Measurements from ENCODE around the gene PCDHGB7. TPM values are rescaled to one million over a fixed set of nuclear protein-coding genes. Genes with fewer than 3 reads are reported as not detected.
A peak's percentile ranks its signal among the peaks of the same experiment; 100 is the strongest.

PCDHGB7 gene
- total RNA-seq, 1 experiment from 2014 or later: 4.0 TPM

- Histone ChIP-seq H3K27me3 (replicated peaks; ENCODE audit: insufficient read depth, low read depth, low read length, poor library complexity) (no peaks in the 10 kb centered on the region), H3K27ac (ENCODE audit: low read depth, low read length, poor library complexity, severe bottlenecking) (no peak overlapping the region), H3K36me3 (ENCODE audit: insufficient read depth, low read length, poor library complexity, severe bottlenecking) (peaks cover 31% of the 10 kb centered on the region), H3K9me3 (ENCODE audit: low read depth, low read length, poor library complexity, severe bottlenecking) (peaks cover 54% of the 10 kb centered on the region), H3K4me1 (ENCODE audit: insufficient read depth, low read length, poor library complexity, severe bottlenecking) (no peaks in the 10 kb centered on the region), H3K4me3 (ENCODE audit: low read depth, low read length, poor library complexity, severe bottlenecking) (no peak overlapping the region)
- no peak for TF ChIP-seq EZH2 (IDR thresholded peaks at IDR 0.05; ENCODE audit: borderline replicate concordance, low read depth, low read length, poor library complexity, severe bottlenecking)
- TF ChIP-seq, protein P1, sequence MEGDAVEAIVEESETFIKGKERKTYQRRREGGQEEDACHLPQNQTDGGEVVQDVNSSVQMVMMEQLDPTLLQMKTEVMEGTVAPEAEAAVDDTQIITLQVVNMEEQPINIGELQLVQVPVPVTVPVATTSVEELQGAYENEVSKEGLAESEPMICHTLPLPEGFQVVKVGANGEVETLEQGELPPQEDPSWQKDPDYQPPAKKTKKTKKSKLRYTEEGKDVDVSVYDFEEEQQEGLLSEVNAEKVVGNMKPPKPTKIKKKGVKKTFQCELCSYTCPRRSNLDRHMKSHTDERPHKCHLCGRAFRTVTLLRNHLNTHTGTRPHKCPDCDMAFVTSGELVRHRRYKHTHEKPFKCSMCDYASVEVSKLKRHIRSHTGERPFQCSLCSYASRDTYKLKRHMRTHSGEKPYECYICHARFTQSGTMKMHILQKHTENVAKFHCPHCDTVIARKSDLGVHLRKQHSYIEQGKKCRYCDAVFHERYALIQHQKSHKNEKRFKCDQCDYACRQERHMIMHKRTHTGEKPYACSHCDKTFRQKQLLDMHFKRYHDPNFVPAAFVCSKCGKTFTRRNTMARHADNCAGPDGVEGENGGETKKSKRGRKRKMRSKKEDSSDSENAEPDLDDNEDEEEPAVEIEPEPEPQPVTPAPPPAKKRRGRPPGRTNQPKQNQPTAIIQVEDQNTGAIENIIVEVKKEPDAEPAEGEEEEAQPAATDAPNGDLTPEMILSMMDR (conservative IDR thresholded peaks at IDR 0.05; ENCODE audit: low read depth, low read length): no peak
- ChIA-PET CTCF (interaction anchor here (1.5 kb wide), 2 partner anchors 159 to 175 kb away, joined by 5 to 7 read pairs; partner anchors contain the start of gene PCDHB14), POLR2A (ENCODE audit: low non-redundant PET) (no interaction called here)
- no peak for DNase-seq (ENCODE audit: low spot score)
- TSS peak; percentile 53 for BruUV-seq (replicated peaks)
- intact Hi-C loops (cut with micrococcal nuclease; ENCODE audit: unreplicated experiment): loop anchor here (5.0 kb wide), 1 partner anchor 124 kb away; no protein-coding TSS in a partner anchor
Measured at GRCh38 chr5:141398608-141399007, 18.9 kb upstream of the PCDHGB7 start.

GRCh38 chr5:141399555-141400258, 17.8 kb upstream of the PCDHGB7 start:
- H3K9me3 ChIP-seq (ENCODE audit: low read depth, low read length, poor library complexity, severe bottlenecking): peaks cover 62% of the 10 kb centered on the region
- intact Hi-C loops (cut with micrococcal nuclease; ENCODE audit: unreplicated experiment): loop anchor here (5.0 kb wide), 1 partner anchor 123 kb away; no protein-coding TSS in a partner anchor
- POLR2A ChIA-PET (ENCODE audit: low non-redundant PET): no interaction called here

GRCh38 chr5:141402553-141403243, 14.8 kb upstream of the PCDHGB7 start, which contains the start of gene PCDHGA9:
TSS of gene PCDHGA9 (plus strand) at chr5:141402778. CDS start at chr5:141402953, 175 bp downstream.
- peaks cover 81% of the 10 kb centered on the region for H3K9me3 ChIP-seq (ENCODE audit: low read depth, low read length, poor library complexity, severe bottlenecking)
- no peaks in the 10 kb centered on the region for H3K27me3 ChIP-seq (replicated peaks; ENCODE audit: insufficient read depth, low read depth, low read length, poor library complexity)
- intact Hi-C loops (cut with micrococcal nuclease; ENCODE audit: unreplicated experiment): no loop called here
- H3K4me1 ChIP-seq (ENCODE audit: insufficient read depth, low read length, poor library complexity, severe bottlenecking): no peaks in the 10 kb centered on the region
- H3K27ac ChIP-seq (ENCODE audit: low read depth, low read length, poor library complexity, severe bottlenecking): no peak within 1 kb of the TSS
- ChIA-PET POLR2A (ENCODE audit: low non-redundant PET) (no interaction called here), CTCF (no interaction called here)
- H3K36me3 ChIP-seq (ENCODE audit: insufficient read depth, low read length, poor library complexity, severe bottlenecking): peaks cover 44% of the 10 kb centered on the region
- peak; percentile 25 for DNase-seq (ENCODE audit: low spot score)
- no TSS peak for BruUV-seq (replicated peaks)
- no peak within 1 kb of the TSS for H3K4me3 ChIP-seq (ENCODE audit: low read depth, low read length, poor library complexity, severe bottlenecking)
- TF ChIP-seq EZH2 (IDR thresholded peaks at IDR 0.05; ENCODE audit: borderline replicate concordance, low read depth, low read length, poor library complexity, severe bottlenecking): no peak
- TF ChIP-seq, protein P1 (conservative IDR thresholded peaks at IDR 0.05; ENCODE audit: low read depth, low read length): peak; percentile 28; the same call in 1 of the 2 replicates

More at GRCh38 chr5:141399555-141400258, 17.8 kb upstream of the PCDHGB7 start:
- no peak for DNase-seq (ENCODE audit: low spot score)
- TF ChIP-seq, protein P1 (conservative IDR thresholded peaks at IDR 0.05; ENCODE audit: low read depth, low read length): no peak
- TF ChIP-seq EZH2 (IDR thresholded peaks at IDR 0.05; ENCODE audit: borderline replicate concordance, low read depth, low read length, poor library complexity, severe bottlenecking): no peak
- Histone ChIP-seq H3K4me3 (ENCODE audit: low read depth, low read length, poor library complexity, severe bottlenecking) (no peak overlapping the region), H3K36me3 (ENCODE audit: insufficient read depth, low read length, poor library complexity, severe bottlenecking) (peaks cover 32% of the 10 kb centered on the region), H3K4me1 (ENCODE audit: insufficient read depth, low read length, poor library complexity, severe bottlenecking) (no peaks in the 10 kb centered on the region), H3K27ac (ENCODE audit: low read depth, low read length, poor library complexity, severe bottlenecking) (no peak overlapping the region), H3K27me3 (replicated peaks; ENCODE audit: insufficient read depth, low read depth, low read length, poor library complexity) (no peaks in the 10 kb centered on the region)
- CTCF ChIA-PET: no interaction called here
- BruUV-seq (replicated peaks): no TSS peak

Data from A673 (cell line).